Peyer's patch (tissue), 4 donors: ENCODE results near the gene YDJC.

Experiments
- CTCF ChIP-seq, 6 experiments: fragments of 450-650 bp in 4 of 6; fragments of 200-600 bp in 2 of 6; sonication (generic) in 1 of 6; IDR thresholded peaks; one replicate each; pipeline ENCODE4 v1.5.1; 2017 to 2019; ENCODE audit warnings: antibody characterized with exemption in 6 of 6, mild to moderate bottlenecking in 3 of 6, moderate library complexity in 1 of 6
- POLR2A ChIP-seq, 2 donors: fragments of 450-650 bp; IDR thresholded peaks; one replicate each; pipeline ENCODE4 v1.5.1; 2017; ENCODE audit warnings: antibody characterized with exemption in 2 of 2, mild to moderate bottlenecking in 2 of 2, moderate library complexity in 2 of 2

GRCh38 chr22:21634081-21634480, 4.3 kb upstream of the YDJC start:
- no peak for TF ChIP-seq CTCF (IDR thresholded peaks at IDR 0.05)
- no peak for TF ChIP-seq POLR2A (IDR thresholded peaks at IDR 0.05)
